HUES48 (cell line): ENCODE results near the gene FGF12.

Experiments
- H3K27ac ChIP-seq: one replicate; pipeline ENCODE4 v1.7.0; 2013; ENCODE audit warnings: low read depth, low read length, inconsistent platforms
- H3K27me3 ChIP-seq: 2 replicates; pipeline ENCODE4 v1.6.1; 2013; ENCODE audit warnings: mild to moderate bottlenecking, low read length; ENCODE audit not compliant: control insufficient read depth, insufficient read depth
- H3K36me3 ChIP-seq: 2 replicates; pipeline ENCODE4 v1.6.1; 2013; ENCODE audit warnings: low read length; ENCODE audit not compliant: control insufficient read depth, insufficient read depth
- H3K4me1 ChIP-seq: 2 replicates; pipeline ENCODE4 v1.6.1; 2013; ENCODE audit warnings: mild to moderate bottlenecking, low read length; ENCODE audit not compliant: control insufficient read depth, insufficient read depth
- H3K4me3 ChIP-seq: 2 replicates; pipeline ENCODE4 v1.5.1; 2013; ENCODE audit warnings: mild to moderate bottlenecking, low read depth, low read length
- H3K9ac ChIP-seq: 2 replicates; pipeline ENCODE4 v1.6.1; 2013; ENCODE audit warnings: mild to moderate bottlenecking, low read depth, low read length, moderate library complexity
- H3K9me3 ChIP-seq: 2 replicates; pipeline ENCODE4 v1.6.1; 2013; ENCODE audit warnings: low read length; ENCODE audit not compliant: control insufficient read depth, insufficient read depth

Gene FGF12

DNA sequence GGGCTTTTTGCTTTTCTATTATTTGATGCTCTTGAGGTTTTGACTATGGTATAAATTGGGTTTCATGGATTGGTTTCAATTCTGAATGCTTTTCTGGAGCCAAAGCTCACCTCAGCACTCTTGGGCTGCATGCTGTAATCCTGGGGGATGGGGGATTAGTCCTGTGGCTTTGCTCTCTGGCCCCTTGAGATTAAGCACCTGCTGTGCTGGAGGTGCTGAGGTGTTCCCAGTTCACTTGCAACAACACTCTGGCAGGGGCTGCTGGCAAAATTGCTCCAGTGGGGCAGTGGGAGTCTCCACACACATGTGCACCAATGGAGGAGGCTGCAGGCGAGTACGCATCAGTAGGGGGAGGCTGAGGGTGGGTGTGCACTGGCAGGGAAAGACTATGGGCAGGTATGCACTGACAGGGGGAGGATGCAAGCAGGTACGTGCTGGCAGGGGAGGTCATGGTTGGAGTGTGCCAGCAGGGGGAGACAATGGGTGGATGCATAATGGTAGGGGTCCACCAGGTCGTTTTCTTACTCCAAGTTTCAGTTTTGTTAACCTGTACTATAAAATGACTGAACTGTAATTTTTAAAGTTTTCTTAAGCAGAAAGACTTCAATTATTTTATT, 489.2 kb downstream of the FGF12 start:
- Histone ChIP-seq H3K4me1 (peaks cover 9% of the 10 kb centered on the region), H3K4me3 (no peak overlapping the region), H3K27ac (no peak overlapping the region), H3K9me3 (no peaks in the 10 kb centered on the region), H3K9ac (no peak overlapping the region), H3K36me3 (no peaks in the 10 kb centered on the region), H3K27me3 (no peaks in the 10 kb centered on the region)

GRCh38 chr3:192229866-192230265, 497.5 kb downstream of the FGF12 start:
- no peaks in the 10 kb centered on the region for H3K36me3 ChIP-seq
- no peak overlapping the region for H3K9ac ChIP-seq
- no peak overlapping the region for H3K4me3 ChIP-seq
- no peak overlapping the region for H3K27ac ChIP-seq
- H3K4me1 ChIP-seq = no peaks in the 10 kb centered on the region
- H3K9me3 ChIP-seq = no peaks in the 10 kb centered on the region
- no peaks in the 10 kb centered on the region for H3K27me3 ChIP-seq

- no peaks in the 10 kb centered on the region for H3K27me3 ChIP-seq
- no peak overlapping the region for H3K4me3 ChIP-seq
- H3K36me3 ChIP-seq = no peaks in the 10 kb centered on the region
- H3K9me3 ChIP-seq = no peaks in the 10 kb centered on the region
- H3K4me1 ChIP-seq = no peaks in the 10 kb centered on the region
- H3K9ac ChIP-seq = no peak overlapping the region
- H3K27ac ChIP-seq = no peak overlapping the region
These were observed 502.6 kb downstream of the FGF12 start for GRCh38 chr3:192224634-192225155.

DNA sequence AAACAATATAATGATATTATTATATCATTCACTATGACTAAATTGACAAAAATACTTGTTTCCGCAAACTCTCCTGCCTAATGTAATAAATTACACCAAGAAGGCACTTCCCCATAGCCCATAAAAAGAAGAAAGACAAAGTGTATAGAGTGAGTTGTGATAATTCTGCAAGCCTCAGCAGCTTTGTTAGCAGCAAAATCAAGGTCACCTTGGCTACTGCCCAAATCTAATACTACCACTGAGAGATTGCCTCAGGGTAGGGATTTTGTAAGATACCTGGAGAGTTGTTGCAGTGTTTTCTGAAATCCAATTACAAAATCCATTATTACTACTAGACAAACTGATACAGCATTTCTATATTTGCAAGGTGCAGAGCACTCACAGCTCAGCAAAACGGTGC, 503.5 kb downstream of the FGF12 start:
- no peaks in the 10 kb centered on the region for H3K27me3 ChIP-seq
- H3K36me3 ChIP-seq = no peaks in the 10 kb centered on the region
- no peak overlapping the region for H3K4me3 ChIP-seq
- H3K4me1 ChIP-seq = no peaks in the 10 kb centered on the region
- H3K27ac ChIP-seq = no peak overlapping the region
- no peak overlapping the region for H3K9ac ChIP-seq
- H3K9me3 ChIP-seq = no peaks in the 10 kb centered on the region

- H3K27ac ChIP-seq = no peak overlapping the region
- no peaks in the 10 kb centered on the region for H3K9me3 ChIP-seq
- no peaks in the 10 kb centered on the region for H3K4me1 ChIP-seq
- H3K27me3 ChIP-seq = no peaks in the 10 kb centered on the region
- no peaks in the 10 kb centered on the region for H3K36me3 ChIP-seq
- H3K4me3 ChIP-seq = no peak overlapping the region
- no peak overlapping the region for H3K9ac ChIP-seq
These were observed 506.4 kb downstream of the FGF12 start for GRCh38 chr3:192220915-192221314.

GRCh38 chr3:192219926-192220325, 507.4 kb downstream of the FGF12 start:
- Histone ChIP-seq H3K9ac (no peak overlapping the region), H3K27me3 (no peaks in the 10 kb centered on the region), H3K9me3 (no peaks in the 10 kb centered on the region), H3K4me3 (no peak overlapping the region), H3K27ac (no peak overlapping the region), H3K36me3 (no peaks in the 10 kb centered on the region), H3K4me1 (no peaks in the 10 kb centered on the region)

- Histone ChIP-seq H3K4me1 (peaks cover 16% of the 10 kb centered on the region), H3K4me3 (no peak overlapping the region), H3K9ac (no peak overlapping the region), H3K27ac (no peak overlapping the region), H3K36me3 (no peaks in the 10 kb centered on the region), H3K9me3 (no peaks in the 10 kb centered on the region), H3K27me3 (no peaks in the 10 kb centered on the region)
These were observed 511.3 kb downstream of the FGF12 start for GRCh38 chr3:192216067-192216466.

DNA sequence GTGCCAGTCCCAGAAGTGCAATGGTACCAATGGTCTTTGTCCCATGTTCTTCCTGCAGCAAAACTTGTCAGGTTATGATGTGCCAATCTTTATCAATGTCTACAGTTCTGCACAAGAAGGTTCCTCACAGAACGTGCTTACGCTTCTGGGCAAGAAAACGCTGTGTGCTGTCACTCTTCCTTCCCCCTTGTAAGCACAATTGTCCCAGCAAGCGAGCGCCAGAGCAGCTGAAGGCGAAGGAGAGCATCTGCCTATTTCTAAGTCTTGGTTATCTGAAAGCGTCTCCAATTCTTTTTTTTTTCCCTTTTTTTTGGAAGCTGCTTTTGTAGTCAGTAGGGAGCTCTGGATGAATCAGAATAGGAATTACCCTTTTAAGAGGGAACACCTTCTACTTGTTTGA, 514.4 kb downstream of the FGF12 start:
- Histone ChIP-seq H3K4me1 (peaks cover 16% of the 10 kb centered on the region), H3K27ac (no peak overlapping the region), H3K36me3 (no peaks in the 10 kb centered on the region), H3K9ac (no peak overlapping the region), H3K27me3 (no peaks in the 10 kb centered on the region), H3K9me3 (no peaks in the 10 kb centered on the region), H3K4me3 (no peak overlapping the region)

- H3K36me3 ChIP-seq = no peaks in the 10 kb centered on the region
- no peak overlapping the region for H3K9ac ChIP-seq
- peaks cover 16% of the 10 kb centered on the region for H3K4me1 ChIP-seq
- H3K4me3 ChIP-seq = no peak overlapping the region
- H3K27ac ChIP-seq = no peak overlapping the region
- no peaks in the 10 kb centered on the region for H3K27me3 ChIP-seq
- H3K9me3 ChIP-seq = no peaks in the 10 kb centered on the region
These were observed 515.0 kb downstream of the FGF12 start for GRCh38 chr3:192212335-192212734.

DNA sequence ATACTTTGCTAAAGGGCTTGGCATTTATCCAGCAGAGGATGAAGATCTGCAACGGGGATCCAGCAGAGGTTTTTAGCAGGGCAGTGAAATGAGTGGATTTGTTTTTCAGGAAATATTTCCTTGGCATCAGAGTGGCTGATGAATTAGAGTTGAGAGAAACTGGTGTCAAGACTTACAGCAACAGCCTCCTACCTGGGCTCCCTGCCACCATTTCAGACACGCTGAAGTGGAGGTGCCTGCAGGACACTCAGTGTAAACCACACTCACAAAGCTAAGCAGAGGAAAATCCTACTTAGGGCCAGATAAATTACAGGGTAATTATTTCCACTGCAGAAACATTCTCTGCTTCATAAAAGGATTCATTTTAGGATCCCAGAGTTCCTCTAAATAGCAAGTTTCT, 519.7 kb downstream of the FGF12 start:
- Histone ChIP-seq H3K27ac (no peak overlapping the region), H3K36me3 (no peaks in the 10 kb centered on the region), H3K4me3 (no peak overlapping the region), H3K9me3 (no peaks in the 10 kb centered on the region), H3K9ac (no peak overlapping the region), H3K4me1 (peaks cover 7% of the 10 kb centered on the region), H3K27me3 (no peaks in the 10 kb centered on the region)

DNA sequence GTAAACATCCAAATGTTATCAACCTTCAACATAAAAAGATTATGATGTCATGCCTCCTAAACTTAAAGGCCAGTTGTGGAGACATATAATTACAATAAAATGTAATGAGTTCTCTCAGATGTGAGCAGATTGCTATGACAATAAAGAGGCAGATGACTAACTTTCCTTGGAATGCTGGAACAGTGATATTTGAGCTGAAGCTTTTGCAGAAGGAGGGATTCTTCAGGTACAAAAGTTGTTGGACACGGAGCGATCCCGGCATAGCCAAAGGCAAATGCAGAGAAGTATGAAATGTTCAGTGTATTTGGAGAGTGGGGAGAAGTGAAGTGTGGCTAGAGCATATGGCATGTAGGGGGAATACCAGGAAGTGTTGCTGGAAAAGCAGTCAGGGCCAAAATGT, 520.1 kb downstream of the FGF12 start:
- no peak overlapping the region for H3K27ac ChIP-seq

More for the DNA sequence above, 520.1 kb downstream of the FGF12 start:
- Histone ChIP-seq H3K4me3 (no peak overlapping the region), H3K27me3 (no peaks in the 10 kb centered on the region), H3K9me3 (no peaks in the 10 kb centered on the region), H3K4me1 (peaks cover 10% of the 10 kb centered on the region), H3K36me3 (no peaks in the 10 kb centered on the region), H3K9ac (no peak overlapping the region)
